Esophagus (tissue), 2 donors: ENCODE measurements around the gene OSBPL3. TPM values are rescaled to one million over a fixed set of nuclear protein-coding genes. Genes with fewer than 3 reads are reported as not detected.

Experiments
- H3K27ac ChIP-seq, 2 donors: one replicate each; pipeline ENCODE4 v1.5.1; 2013; ENCODE audit warnings: low read depth in 2 of 2, mild to moderate bottlenecking in 2 of 2, inconsistent platforms in 1 of 2, low read length in 1 of 2, moderate library complexity in 1 of 2
- H3K27me3 ChIP-seq, 2 donors: one replicate each; pipeline ENCODE4 v1.6.1; 2013; ENCODE audit warnings: low read length in 2 of 2, control low read depth in 1 of 2, mild to moderate bottlenecking in 1 of 2; ENCODE audit not compliant: insufficient read depth in 2 of 2, control insufficient read depth in 1 of 2
- H3K36me3 ChIP-seq, 2 donors: one replicate each; pipeline ENCODE4 v1.6.1; 2013; ENCODE audit warnings: low read length in 1 of 2; ENCODE audit not compliant: control insufficient read depth in 2 of 2, insufficient read depth in 2 of 2
- H3K4me1 ChIP-seq, 2 donors: one replicate each; pipeline ENCODE4 v1.6.1; 2013; ENCODE audit warnings: low read length in 1 of 2; ENCODE audit not compliant: control insufficient read depth in 2 of 2, insufficient read depth in 2 of 2
- H3K4me3 ChIP-seq, 2 donors: one replicate each; pipeline ENCODE4 v1.5.1; 2013; ENCODE audit warnings: low read length in 2 of 2, mild to moderate bottlenecking in 2 of 2, low read depth in 1 of 2, moderate library complexity in 1 of 2
- H3K9me3 ChIP-seq, 2 donors: one replicate each; pipeline ENCODE4 v1.6.1; 2013; ENCODE audit warnings: mild to moderate bottlenecking in 2 of 2, low read depth in 1 of 2, low read length in 1 of 2, moderate library complexity in 1 of 2; ENCODE audit not compliant: control insufficient read depth in 2 of 2, insufficient read depth in 1 of 2
- WGBS, 2 donors: extraction: QIAGEN DNeasy Blood & Tissue Kit; methylation state at CpG; one replicate each; pipeline ENCODE4 v1.1.7; 2013; 5-methylcytosine and 5-hydroxymethylcytosine counted together
- polyA plus RNA-seq, 2 donors: library from polyadenylated mRNA; stranded (reverse); fragments of 200-250 nt; gene quantifications; one replicate each; pipeline ENCODE4 v1.2.3, GENCODE V29; 2013
- donor health status: healthy with polysubstance abuse.
- donor health status: Bipolar disorder and iron deficiency.

The OSBPL3 gene
- polyA plus RNA-seq, 2 donors: 10.4 to 22.4 TPM

- no peaks in the 10 kb centered on the region for H3K9me3 ChIP-seq
- no peak overlapping the region for H3K27ac ChIP-seq
- H3K36me3 ChIP-seq: no peaks in the 10 kb centered on the region
- WGBS, 2 donors: 44 to 57% methylated on average over 1 of the region's 1 CpG
- H3K4me1 ChIP-seq: peaks cover 0 to 2% of the 10 kb centered on the region in 2 donors
- H3K27me3 ChIP-seq: no peaks in the 10 kb centered on the region
- H3K4me3 ChIP-seq: no peak overlapping the region
Observed at GRCh38 chr7:24972166-24972477, 7.9 kb downstream of the OSBPL3 start.

DNA sequence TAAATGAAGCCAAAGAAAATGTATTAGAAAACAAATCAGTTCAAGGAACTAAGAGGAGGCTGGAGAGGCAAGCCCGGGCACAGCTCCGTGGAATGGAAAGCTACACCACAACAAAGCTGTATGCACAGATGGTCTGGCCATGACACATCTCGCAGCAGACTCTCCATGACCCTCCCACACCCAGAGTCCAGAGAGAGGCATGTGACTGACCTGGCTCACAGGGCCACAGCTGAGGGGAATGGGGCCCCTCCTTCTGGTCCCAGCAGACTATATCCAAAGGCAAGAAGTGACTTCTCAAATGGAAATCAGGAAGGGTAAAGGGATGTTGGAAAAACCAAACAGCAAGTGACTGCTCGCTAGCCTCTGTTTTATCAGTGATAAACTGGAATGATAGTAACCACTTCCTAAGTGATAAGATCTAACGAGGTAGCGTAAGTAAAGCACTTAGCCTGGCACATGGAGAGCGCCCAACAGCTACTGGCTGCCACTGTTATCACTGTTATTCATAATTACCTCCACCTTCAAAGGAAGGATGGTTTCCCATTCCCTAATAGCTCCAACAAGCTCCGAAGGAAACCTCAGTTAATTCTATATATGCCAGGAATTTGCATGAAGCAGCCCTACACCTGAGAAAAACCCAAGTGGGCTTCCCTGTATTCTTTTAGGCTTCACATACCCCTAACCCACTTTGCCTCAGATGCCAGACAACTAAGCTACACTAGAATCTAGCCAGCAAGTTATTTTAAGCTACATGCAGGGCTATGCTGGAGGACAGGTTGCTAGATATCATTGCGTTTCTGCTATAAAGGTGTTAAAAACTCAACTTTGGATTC is 8.4 kb downstream of the OSBPL3 start:
- no peaks in the 10 kb centered on the region for H3K36me3 ChIP-seq
- no peaks in the 10 kb centered on the region for H3K9me3 ChIP-seq
- 64 to 71% methylated on average over 9 of the region's 9 CpGs for WGBS, 2 donors
- H3K4me1 ChIP-seq: peaks cover 0 to 2% of the 10 kb centered on the region in 2 donors
- no peak overlapping the region for H3K4me3 ChIP-seq
- H3K27ac ChIP-seq: peak overlapping the region; percentile 79 to 90
- H3K27me3 ChIP-seq: no peaks in the 10 kb centered on the region

GRCh38 chr7:24970676-24971075 is 9.3 kb downstream of the OSBPL3 start:
- WGBS, 2 donors: 65 to 67% methylated on average over 4 of the region's 4 CpGs
- H3K4me1 ChIP-seq: peaks cover 0 to 2% of the 10 kb centered on the region in 2 donors
- H3K27ac ChIP-seq: peak overlapping the region; percentile 79 to 90
- H3K4me3 ChIP-seq: no peak overlapping the region
- H3K36me3 ChIP-seq: no peaks in the 10 kb centered on the region
- no peaks in the 10 kb centered on the region for H3K9me3 ChIP-seq
- no peaks in the 10 kb centered on the region for H3K27me3 ChIP-seq

GRCh38 chr7:24968165-24968564 is 11.8 kb downstream of the OSBPL3 start:
- Histone ChIP-seq H3K4me3 (no peak overlapping the region), H3K27ac (no peak overlapping the region), H3K9me3 (no peaks in the 10 kb centered on the region), H3K27me3 (no peaks in the 10 kb centered on the region), H3K36me3 (no peaks in the 10 kb centered on the region), H3K4me1 (peaks cover 3 to 4% of the 10 kb centered on the region in 2 donors)
- WGBS, 2 donors: 77 to 86% methylated on average over 9 of the region's 9 CpGs

DNA sequence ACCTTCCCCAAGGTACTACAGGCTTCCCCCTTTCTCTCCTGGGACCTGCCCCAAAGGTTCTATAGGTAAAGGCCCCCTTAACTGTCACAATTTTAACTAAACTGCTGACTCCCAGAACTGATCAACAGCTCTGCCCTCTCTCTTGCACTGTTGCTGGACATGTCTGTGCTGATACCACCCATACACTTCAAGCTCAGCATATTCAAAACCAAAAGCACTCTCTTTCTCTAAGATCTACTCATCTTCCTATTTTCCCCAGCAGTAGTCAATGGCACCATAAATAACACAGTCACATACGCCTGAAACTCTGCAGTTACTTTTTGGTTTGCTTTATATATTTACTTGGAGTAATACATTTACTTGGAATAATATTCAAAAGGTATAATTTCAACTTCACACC is 12.3 kb downstream of the OSBPL3 start:
- Histone ChIP-seq H3K27ac (peak overlapping the region; percentile 31 to 68), H3K36me3 (no peaks in the 10 kb centered on the region), H3K4me1 (peaks cover 4% of the 10 kb centered on the region in 2 donors), H3K9me3 (no peaks in the 10 kb centered on the region), H3K4me3 (no peak overlapping the region), H3K27me3 (no peaks in the 10 kb centered on the region)
- 72 to 85% methylated on average over 1 of the region's 1 CpG for WGBS, 2 donors

GRCh38 chr7:24966802-24967201 is 13.2 kb downstream of the OSBPL3 start:
- no peak overlapping the region for H3K4me3 ChIP-seq
- H3K36me3 ChIP-seq: no peaks in the 10 kb centered on the region
- no peaks in the 10 kb centered on the region for H3K27me3 ChIP-seq
- H3K27ac ChIP-seq: peak overlapping the region; percentile 49 to 93
- peaks cover 4 to 7% of the 10 kb centered on the region in 2 donors for H3K4me1 ChIP-seq
- no peaks in the 10 kb centered on the region for H3K9me3 ChIP-seq
- 84 to 97% methylated on average over 1 of the region's 1 CpG for WGBS, 2 donors

- H3K36me3 ChIP-seq: no peaks in the 10 kb centered on the region
- H3K9me3 ChIP-seq: no peaks in the 10 kb centered on the region
- 35 to 56% methylated on average over 8 of the region's 8 CpGs for WGBS, 2 donors
- H3K27ac ChIP-seq: peak overlapping the region; percentile 92 to 93
- peak overlapping the region in 1 of 2 donors; percentile 16 for H3K4me3 ChIP-seq
- no peaks in the 10 kb centered on the region for H3K27me3 ChIP-seq
- peaks cover 4 to 7% of the 10 kb centered on the region in 2 donors for H3K4me1 ChIP-seq
Observed at GRCh38 chr7:24965831-24966708, 13.9 kb downstream of the OSBPL3 start.

GRCh38 chr7:24964191-24964590 is 15.8 kb downstream of the OSBPL3 start:
- Histone ChIP-seq H3K36me3 (no peaks in the 10 kb centered on the region), H3K4me1 (peaks cover 2 to 7% of the 10 kb centered on the region in 2 donors), H3K9me3 (no peaks in the 10 kb centered on the region), H3K4me3 (no peak overlapping the region), H3K27ac (peak overlapping the region in 1 of 2 donors; percentile 15), H3K27me3 (no peaks in the 10 kb centered on the region)
- WGBS, 2 donors: 90 to 92% methylated on average over 2 of the region's 2 CpGs

DNA sequence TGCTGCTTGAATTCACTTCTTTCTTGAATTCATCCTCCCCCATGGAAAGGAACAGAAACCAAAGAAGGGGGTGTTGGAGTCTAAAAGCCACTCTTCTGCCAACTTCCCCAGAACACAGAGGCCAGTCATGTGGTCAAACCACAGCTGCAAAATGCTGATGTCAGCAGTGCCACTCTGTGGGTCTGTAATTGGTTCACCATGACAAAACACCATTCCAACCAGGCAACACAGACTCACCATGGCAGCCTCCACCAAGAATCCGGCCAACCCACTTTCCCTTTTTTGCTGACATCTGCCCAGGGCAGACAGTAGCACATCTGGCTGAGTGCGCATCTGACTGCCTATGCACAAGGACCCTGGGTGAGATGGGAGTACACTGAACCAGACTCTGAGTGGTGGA is 16.8 kb downstream of the OSBPL3 start:
- Histone ChIP-seq H3K36me3 (no peaks in the 10 kb centered on the region), H3K27me3 (no peaks in the 10 kb centered on the region), H3K4me3 (no peak overlapping the region), H3K9me3 (no peaks in the 10 kb centered on the region), H3K4me1 (peaks cover 2 to 7% of the 10 kb centered on the region in 2 donors), H3K27ac (peak overlapping the region; percentile 40 to 61)
- WGBS, 2 donors: 88% methylated on average over 2 of the region's 2 CpGs
